CD4-positive, CD25-positive, alpha-beta regulatory T cell (primary cell): ENCODE measurements around the gene MAP6. TPM values are rescaled to one million over a fixed set of nuclear protein-coding genes. Genes with fewer than 3 reads are reported as not detected.

Experiments used
- ATAC-seq, 2 donors: fragments of 150-1000 bp; cut with Tn5 transposase; one replicate each; pipeline ENCODE4 v1.10.0; 2021; ENCODE audit warnings: low read depth in 2 of 2, moderate number of reproducible peaks in 2 of 2, moderate library complexity in 1 of 2
- DNase-seq, 3 donors: peaks; one replicate each; pipeline versions ENCODE4 v3.0.0 to v3.0.0-alpha.2; 2012 to 2022; ENCODE audit warnings: mixed read lengths in 1 of 3
- H3K27ac ChIP-seq: one replicate; pipeline ENCODE4 v1.7.0; 2013; ENCODE audit warnings: mild to moderate bottlenecking, low read length; ENCODE audit not compliant: insufficient read depth, poor library complexity, severe bottlenecking
- H3K27me3 ChIP-seq: one replicate; pipeline ENCODE4 v1.7.0; 2013; ENCODE audit warnings: low read length; ENCODE audit not compliant: control insufficient read depth, insufficient read depth
- H3K36me3 ChIP-seq: one replicate; pipeline ENCODE4 v1.7.0; 2013; ENCODE audit warnings: mild to moderate bottlenecking, low read length, moderate library complexity; ENCODE audit not compliant: control insufficient read depth, insufficient read depth
- H3K4me1 ChIP-seq: 2 replicates; pipeline ENCODE4 v1.7.0; 2013; ENCODE audit warnings: mild to moderate bottlenecking, low read length; ENCODE audit not compliant: insufficient read depth, control insufficient read depth, poor library complexity, severe bottlenecking
- H3K4me3 ChIP-seq: one replicate; pipeline ENCODE4 v1.7.0; 2013; ENCODE audit warnings: low read depth, mild to moderate bottlenecking, low read length, moderate library complexity
- H3K9me3 ChIP-seq, 2 experiments: 1 replicate in 1 of 2; 2 replicates in 1 of 2; pipeline ENCODE4 v1.7.0; 2013; ENCODE audit warnings: low read length in 2 of 2, mild to moderate bottlenecking in 1 of 2, moderate library complexity in 1 of 2; ENCODE audit not compliant: control insufficient read depth in 2 of 2
- H3K27ac Mint-ChIP-seq, 3 donors: one replicate each; pipeline ENCODE4 v1.8.0; 2020 to 2022; ENCODE audit warnings: mild to moderate bottlenecking in 3 of 3, mixed read lengths in 3 of 3, moderate library complexity in 2 of 3
- H3K27me3 Mint-ChIP-seq: one replicate; pipeline ENCODE4 v1.8.0; 2022; ENCODE audit warnings: mild to moderate bottlenecking, mixed read lengths
- H3K36me3 Mint-ChIP-seq: one replicate; pipeline ENCODE4 v1.8.0; 2020; ENCODE audit warnings: mixed read lengths
- H3K4me1 Mint-ChIP-seq, 4 donors: one replicate each; pipeline ENCODE4 v1.8.0; 2020 to 2022; ENCODE audit warnings: mixed read lengths in 4 of 4, mild to moderate bottlenecking in 1 of 4
- H3K4me3 Mint-ChIP-seq, 4 donors: one replicate each; pipeline ENCODE4 v1.8.0; 2020 to 2022; ENCODE audit warnings: mild to moderate bottlenecking in 4 of 4, mixed read lengths in 4 of 4, moderate library complexity in 3 of 4
- H3K9me3 Mint-ChIP-seq, 7 donors: one replicate each; pipeline ENCODE4 v1.8.0; 2020 to 2022; ENCODE audit warnings: mixed read lengths in 7 of 7, mild to moderate bottlenecking in 3 of 7, moderate library complexity in 2 of 7
- polyA plus RNA-seq, 4 donors: library from polyadenylated mRNA; unstranded; fragments of 300-500 nt; fragmentation: Illumina TruSeq; gene quantifications; one replicate each; pipeline ENCODE4 v1.2.3, GENCODE V29; 2021
- total RNA-seq: library from RNA; stranded (reverse); gene quantifications from one replicate; pipeline ENCODE4 v1.2.3, GENCODE V29; 2022

The MAP6 gene
- total and polyA plus RNA-seq, 5 donors from 2014 or later = 0.44 TPM; not detected in 4

DNA sequence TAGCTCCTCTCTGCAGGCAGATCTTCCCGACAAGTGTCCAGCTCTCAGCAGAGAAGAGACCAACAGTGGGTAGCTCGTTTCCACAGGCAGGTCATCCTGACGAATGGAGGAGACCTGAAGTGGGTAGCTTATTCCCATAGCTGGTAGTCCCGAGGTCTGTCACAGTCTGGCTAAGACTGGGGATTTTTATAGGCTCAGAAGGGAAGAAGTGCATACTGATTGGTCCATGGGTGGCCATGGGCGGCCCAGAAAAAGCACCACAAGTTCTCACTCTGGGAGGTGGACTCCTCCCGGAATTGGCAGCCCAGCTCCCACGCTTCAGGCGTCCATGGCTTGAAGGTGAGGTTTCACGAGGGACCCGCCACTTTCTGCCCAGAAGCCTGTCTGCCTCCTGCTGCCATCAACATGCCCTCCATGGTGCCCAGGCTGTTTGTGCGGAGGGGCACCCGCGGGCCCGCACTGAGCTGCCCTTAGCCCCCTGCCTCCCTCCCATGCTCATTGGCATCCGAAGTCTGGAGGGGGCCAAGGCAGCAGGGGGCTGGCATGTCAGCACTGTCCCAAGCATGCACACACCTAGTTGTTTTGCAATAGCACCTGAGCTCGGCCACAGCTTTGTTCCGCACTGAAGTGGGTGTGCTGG is 9.9 kb upstream of the MAP6 start:
- Histone ChIP-seq H3K4me3 (no peak overlapping the region), H3K9me3 (peaks cover 0 to 3% of the 10 kb centered on the region in 2 experiments), H3K27me3 (peaks cover 12% of the 10 kb centered on the region), H3K36me3 (no peaks in the 10 kb centered on the region), H3K27ac (no peak overlapping the region), H3K4me1 (no peaks in the 10 kb centered on the region)
- Mint-ChIP-seq H3K27ac (no peak overlapping the region), H3K27me3 (peaks cover 33% of the 10 kb centered on the region), H3K4me3 (no peak overlapping the region), H3K4me1 (no peaks in the 10 kb centered on the region), H3K36me3 (no peaks in the 10 kb centered on the region), H3K9me3 (peaks cover 0 to 12% (median 2%) of the 10 kb centered on the region in 7 donors)
- no peak for ATAC-seq
- DNase-seq = no peak

DNA sequence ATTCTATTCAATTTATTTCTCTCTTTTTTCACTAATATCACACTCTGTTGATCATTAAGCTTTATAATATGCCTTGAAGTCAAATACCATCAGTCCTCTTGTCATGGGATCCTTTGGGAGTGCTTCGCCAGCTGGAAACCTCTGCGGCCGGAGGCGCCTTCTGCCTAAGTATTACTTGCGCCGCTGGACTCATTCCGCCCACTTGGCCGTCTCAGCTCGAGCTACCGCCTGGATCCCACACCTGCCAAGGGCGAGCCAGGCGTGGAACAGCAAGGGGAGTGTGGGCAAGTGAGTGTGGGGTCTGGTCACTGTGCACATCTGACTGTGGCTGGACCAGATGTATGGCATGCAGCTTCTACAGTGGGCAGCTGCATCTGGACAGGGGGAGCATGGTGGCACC is 9.1 kb upstream of the MAP6 start:
- no peak overlapping the region for H3K27ac Mint-ChIP-seq
- ATAC-seq (no peak), DNase-seq (no peak)
- H3K27me3 ChIP-seq = peaks cover 8% of the 10 kb centered on the region
- H3K27me3 Mint-ChIP-seq = peaks cover 27% of the 10 kb centered on the region
- H3K4me1 ChIP-seq = no peaks in the 10 kb centered on the region
- H3K9me3 Mint-ChIP-seq = peaks cover 0 to 8% (median 2%) of the 10 kb centered on the region in 7 donors
- no peak overlapping the region for H3K4me3 Mint-ChIP-seq
- H3K36me3 Mint-ChIP-seq = no peaks in the 10 kb centered on the region
- H3K9me3 ChIP-seq = peaks cover 0 to 3% of the 10 kb centered on the region in 2 experiments
- no peak overlapping the region for H3K27ac ChIP-seq
- H3K4me3 ChIP-seq = no peak overlapping the region
- H3K4me1 Mint-ChIP-seq = no peaks in the 10 kb centered on the region
- no peaks in the 10 kb centered on the region for H3K36me3 ChIP-seq

DNA sequence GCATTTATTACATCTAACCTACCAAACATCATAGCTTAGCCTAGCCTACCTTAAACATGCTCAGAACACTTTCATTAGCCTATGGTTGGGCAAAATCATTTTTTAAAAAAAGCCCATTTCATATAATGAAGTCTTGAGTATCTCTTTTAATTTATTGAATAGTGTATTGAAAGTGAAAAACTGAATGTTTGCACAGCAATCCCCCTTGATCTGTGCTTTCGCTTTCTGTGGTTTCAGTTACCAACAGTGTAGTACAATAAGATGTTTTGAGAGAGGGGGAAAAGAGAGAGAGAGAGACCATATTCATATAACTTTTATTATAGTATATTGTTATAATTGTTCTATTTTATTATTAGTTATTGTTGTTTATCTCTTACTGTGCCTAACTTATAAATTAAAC is 8.4 kb upstream of the MAP6 start:
- peaks cover 0 to 14% (median 0%) of the 10 kb centered on the region in 7 donors for H3K9me3 Mint-ChIP-seq
- no peak overlapping the region for H3K4me3 Mint-ChIP-seq
- DNase-seq (peak in 1 of 3 donors; percentile 52), ATAC-seq (no peak)
- peaks cover 0 to 3% of the 10 kb centered on the region in 2 experiments for H3K9me3 ChIP-seq
- H3K27me3 Mint-ChIP-seq = peaks cover 28% of the 10 kb centered on the region
- H3K27ac ChIP-seq = no peak overlapping the region
- H3K4me3 ChIP-seq = no peak overlapping the region
- peaks cover 10% of the 10 kb centered on the region for H3K27me3 ChIP-seq
- no peaks in the 10 kb centered on the region for H3K36me3 ChIP-seq
- no peaks in the 10 kb centered on the region for H3K4me1 ChIP-seq
- H3K4me1 Mint-ChIP-seq = no peaks in the 10 kb centered on the region
- no peaks in the 10 kb centered on the region for H3K36me3 Mint-ChIP-seq
- H3K27ac Mint-ChIP-seq = no peak overlapping the region

DNA sequence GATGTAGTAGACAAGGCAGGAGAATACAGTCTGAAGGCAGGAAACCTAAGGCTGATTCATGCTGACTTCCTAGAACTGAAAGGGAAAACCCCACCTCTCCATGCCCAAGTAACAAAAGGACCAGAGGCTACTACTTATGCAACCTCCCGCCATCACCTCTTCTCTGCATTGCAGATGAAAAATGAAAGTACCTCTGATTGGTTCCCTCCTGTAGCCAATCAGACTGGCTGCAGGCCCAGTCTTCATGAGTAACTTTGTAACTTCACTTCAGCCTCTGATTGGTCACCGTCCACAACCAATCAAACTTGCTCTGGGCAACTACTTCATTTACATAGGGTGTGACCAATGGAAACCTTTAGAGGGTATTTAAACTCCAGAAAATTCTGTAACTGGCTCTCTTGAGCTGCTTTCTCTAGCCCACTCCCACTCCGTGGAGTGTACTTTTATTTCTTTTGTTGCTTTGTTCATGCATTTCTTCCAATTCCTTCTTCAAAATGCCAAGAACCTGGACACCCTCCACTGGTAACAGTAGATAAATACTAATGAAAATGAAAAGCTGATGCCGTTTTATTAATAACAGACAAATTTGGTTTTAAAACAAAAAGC is 5.2 kb upstream of the MAP6 start:
- Mint-ChIP-seq H3K27me3 (peaks cover 48% of the 10 kb centered on the region), H3K4me3 (no peak overlapping the region), H3K9me3 (peaks cover 0 to 15% (median 1%) of the 10 kb centered on the region in 7 donors), H3K4me1 (peaks cover 0 to 3% (median 0%) of the 10 kb centered on the region in 4 donors), H3K27ac (no peak overlapping the region), H3K36me3 (no peaks in the 10 kb centered on the region)
- ATAC-seq (peak in 1 of 2 donors; percentile 28), DNase-seq (peak in 1 of 3 donors; percentile 75)
- no peaks in the 10 kb centered on the region for H3K36me3 ChIP-seq
- no peak overlapping the region for H3K27ac ChIP-seq
- peaks cover 29% of the 10 kb centered on the region for H3K27me3 ChIP-seq
- no peaks in the 10 kb centered on the region for H3K4me1 ChIP-seq
- no peak overlapping the region for H3K4me3 ChIP-seq
- peaks cover 0 to 3% of the 10 kb centered on the region in 2 experiments for H3K9me3 ChIP-seq

DNA sequence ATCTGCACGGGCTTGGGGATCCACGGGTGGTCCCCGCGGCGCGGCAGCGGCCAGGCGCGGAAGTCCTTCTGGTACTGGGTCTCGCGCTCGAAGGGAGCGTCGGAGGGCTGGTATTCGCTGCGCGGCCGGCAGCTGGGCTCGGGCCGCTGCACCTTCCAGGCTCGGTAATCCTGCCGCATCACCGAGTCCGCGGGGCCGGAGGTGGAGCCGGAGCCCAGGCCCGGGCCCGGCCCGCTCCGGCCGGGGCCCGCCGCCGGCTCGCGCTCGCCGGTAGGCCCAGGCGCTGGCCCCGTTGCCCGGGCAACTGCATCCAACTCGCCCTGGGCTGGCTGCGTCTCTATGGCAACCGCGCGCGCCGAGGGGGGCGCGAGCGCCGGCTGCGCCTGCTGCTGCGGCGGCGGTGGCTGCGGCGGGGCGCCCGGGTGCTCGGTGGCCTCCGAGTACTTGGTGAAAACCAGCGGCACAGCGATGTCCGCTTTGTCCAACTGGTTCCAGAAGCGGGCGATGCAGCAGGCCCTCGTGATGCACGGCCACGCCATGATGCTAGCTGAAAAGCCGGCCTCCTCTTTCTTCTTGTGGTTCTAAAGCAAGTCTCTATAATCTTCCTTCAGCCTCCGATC is 897 bp downstream of the MAP6 start:
- peaks cover 57% of the 10 kb centered on the region for H3K27me3 ChIP-seq
- H3K9me3 Mint-ChIP-seq = peaks cover 0 to 7% (median 1%) of the 10 kb centered on the region in 7 donors
- peaks cover 15% of the 10 kb centered on the region for H3K4me1 ChIP-seq
- H3K36me3 ChIP-seq = no peaks in the 10 kb centered on the region
- peak overlapping the region; percentile 40 for H3K4me3 ChIP-seq
- no peak overlapping the region for H3K27ac ChIP-seq
- H3K27ac Mint-ChIP-seq = no peak overlapping the region
- H3K4me3 Mint-ChIP-seq = peak overlapping the region; percentile 78 to 90 (median 84)
- DNase-seq = peak in 2 of 3 donors; percentile 1 to 22
- peaks cover 86% of the 10 kb centered on the region for H3K27me3 Mint-ChIP-seq
- peaks cover 0 to 16% (median 8%) of the 10 kb centered on the region in 4 donors for H3K4me1 Mint-ChIP-seq
- H3K9me3 ChIP-seq = no peaks in the 10 kb centered on the region
- H3K36me3 Mint-ChIP-seq = no peaks in the 10 kb centered on the region
- peak in 1 of 2 donors; percentile 34 for ATAC-seq

DNA sequence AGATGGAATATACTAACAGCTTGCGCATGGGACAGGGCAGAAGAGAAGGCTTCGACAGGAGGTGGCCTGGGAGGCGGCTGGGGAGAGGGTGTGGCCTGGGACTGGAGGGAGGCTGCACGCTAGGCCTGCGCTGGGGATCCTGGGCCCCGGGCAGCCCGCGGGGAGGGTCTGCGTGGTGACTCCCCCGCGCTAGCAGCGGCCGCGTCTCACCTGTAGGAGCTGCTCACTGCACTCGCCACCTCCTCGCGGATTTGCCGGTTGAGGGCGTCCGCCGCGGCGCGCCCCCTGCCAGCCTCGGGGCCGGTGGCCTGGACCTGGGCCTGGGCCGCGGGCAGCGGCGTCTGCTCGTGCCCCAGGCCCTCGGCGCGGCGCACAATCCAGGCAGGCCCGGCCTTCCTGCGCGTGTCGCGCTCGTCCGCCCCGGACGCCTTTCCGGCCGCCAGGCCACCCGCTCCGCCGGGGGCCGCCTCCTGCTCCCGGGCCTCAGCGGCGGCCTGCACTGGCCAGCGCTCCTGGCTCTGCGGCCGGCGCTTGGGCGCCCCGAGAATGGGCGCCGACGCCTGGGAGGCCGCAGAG is 1.5 kb downstream of the MAP6 start:
- DNase-seq = no peak
- Mint-ChIP-seq H3K36me3 (no peaks in the 10 kb centered on the region), H3K4me3 (peak overlapping the region; percentile 56 to 88 (median 84)), H3K27me3 (peaks cover 85% of the 10 kb centered on the region), H3K9me3 (peaks cover 0 to 2% (median 0%) of the 10 kb centered on the region in 7 donors), H3K27ac (no peak overlapping the region), H3K4me1 (peaks cover 0 to 16% (median 8%) of the 10 kb centered on the region in 4 donors)
- peaks cover 15% of the 10 kb centered on the region for H3K4me1 ChIP-seq
- no peak overlapping the region for H3K4me3 ChIP-seq
- no peak overlapping the region for H3K27ac ChIP-seq
- ATAC-seq = peak in 1 of 2 donors; percentile 28
- no peaks in the 10 kb centered on the region for H3K36me3 ChIP-seq
- no peaks in the 10 kb centered on the region for H3K9me3 ChIP-seq
- H3K27me3 ChIP-seq = peaks cover 57% of the 10 kb centered on the region

DNA sequence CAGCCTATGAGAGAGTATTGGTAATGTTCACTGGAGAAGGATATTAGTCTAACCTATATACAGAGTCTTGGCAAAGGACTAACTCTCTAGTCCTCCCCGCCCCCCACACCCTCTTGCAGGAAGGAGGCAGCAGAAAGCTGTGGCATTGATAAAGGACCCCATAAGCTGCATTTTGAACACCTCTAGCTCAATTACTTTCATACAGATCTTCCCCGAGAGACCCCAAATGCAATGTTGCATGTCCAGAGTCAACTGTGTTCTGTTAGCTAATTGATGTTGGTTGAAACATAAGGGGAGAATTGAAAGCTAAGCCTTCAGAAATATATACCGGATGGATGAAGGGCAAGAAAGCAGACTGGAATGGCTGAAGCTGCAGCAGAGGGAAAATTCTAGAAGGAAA is 2.8 kb downstream of the MAP6 start:
- Histone ChIP-seq H3K27ac (no peak overlapping the region), H3K4me3 (no peak overlapping the region), H3K27me3 (peaks cover 54% of the 10 kb centered on the region), H3K36me3 (no peaks in the 10 kb centered on the region), H3K9me3 (no peaks in the 10 kb centered on the region), H3K4me1 (peaks cover 15% of the 10 kb centered on the region)
- Mint-ChIP-seq H3K9me3 (peaks cover 0 to 2% (median 0%) of the 10 kb centered on the region in 7 donors), H3K36me3 (no peaks in the 10 kb centered on the region), H3K4me1 (peaks cover 0 to 16% (median 8%) of the 10 kb centered on the region in 4 donors), H3K27me3 (peaks cover 71% of the 10 kb centered on the region), H3K4me3 (peak overlapping the region in 2 of 4 donors; percentile 44 to 82), H3K27ac (no peak overlapping the region)
- ATAC-seq (no peak), DNase-seq (no peak)
